Omental fat pad (tissue), 4 donors: Measurements from ENCODE around the gene ALKBH7. TPM values are rescaled to one million over a fixed set of nuclear protein-coding genes. Genes with fewer than 3 reads are reported as not detected.
A peak's percentile ranks its signal among the peaks of the same experiment; 100 is the strongest.
"Not testable (repeated sequence)": the region's sequence is repeated elsewhere in the genome, so short reads cannot be mapped to it uniquely, and the experiment has no call there.

Experiments used
- ATAC-seq: fragments of 150-250 bp; one replicate; pipeline ENCODE4 v1.9.1; 2016; ENCODE audit warnings: mild to moderate bottlenecking, moderate library complexity; ENCODE audit not compliant: low FRiP score
- DNase-seq: peaks from one replicate; pipeline ENCODE4 v3.0.0-alpha.2; 2019; ENCODE audit warnings: low spot score
- total RNA-seq, 4 donors: library from RNA; depleted of rRNA; stranded (reverse); fragments of >200 nt; gene quantifications; one replicate each; pipeline ENCODE4 v1.1.0, GENCODE V29; 2016
- TF ChIP-seq, protein P1 (sequence below), 3 donors: fragments of 450-650 bp; IDR thresholded peaks; one replicate each; pipeline ENCODE4 v1.5.1; 2016 to 2017; ENCODE audit warnings: antibody characterized with exemption in 3 of 3, mild to moderate bottlenecking in 3 of 3, moderate library complexity in 2 of 3

ALKBH7 gene
- total RNA-seq, 4 donors from 2014 or later, result 39.3 to 49.2 (median 43.4) TPM

DNA sequence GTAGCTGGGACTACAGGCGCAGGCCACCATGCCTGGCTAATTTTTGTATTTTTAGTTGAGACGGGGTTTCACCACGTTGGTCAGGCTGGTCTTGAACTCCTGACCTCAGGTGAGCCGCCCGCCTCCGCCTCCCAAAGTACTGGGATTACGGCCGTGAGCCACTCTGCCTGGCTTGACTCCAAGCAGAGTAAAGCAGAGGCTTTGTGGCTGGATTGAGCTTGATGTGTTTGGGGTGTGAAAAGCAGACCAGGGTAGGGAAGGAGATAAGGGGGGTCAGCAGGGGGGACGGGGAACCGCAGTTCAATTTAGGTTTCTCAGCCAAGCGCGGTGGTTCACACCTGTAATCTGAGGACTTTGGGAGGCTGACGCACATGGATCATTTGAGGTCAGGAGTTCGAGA lies 15.4 kb upstream of the ALKBH7 start:
- no peak for DNase-seq
- ATAC-seq, result no peak
- TF ChIP-seq, protein P1, sequence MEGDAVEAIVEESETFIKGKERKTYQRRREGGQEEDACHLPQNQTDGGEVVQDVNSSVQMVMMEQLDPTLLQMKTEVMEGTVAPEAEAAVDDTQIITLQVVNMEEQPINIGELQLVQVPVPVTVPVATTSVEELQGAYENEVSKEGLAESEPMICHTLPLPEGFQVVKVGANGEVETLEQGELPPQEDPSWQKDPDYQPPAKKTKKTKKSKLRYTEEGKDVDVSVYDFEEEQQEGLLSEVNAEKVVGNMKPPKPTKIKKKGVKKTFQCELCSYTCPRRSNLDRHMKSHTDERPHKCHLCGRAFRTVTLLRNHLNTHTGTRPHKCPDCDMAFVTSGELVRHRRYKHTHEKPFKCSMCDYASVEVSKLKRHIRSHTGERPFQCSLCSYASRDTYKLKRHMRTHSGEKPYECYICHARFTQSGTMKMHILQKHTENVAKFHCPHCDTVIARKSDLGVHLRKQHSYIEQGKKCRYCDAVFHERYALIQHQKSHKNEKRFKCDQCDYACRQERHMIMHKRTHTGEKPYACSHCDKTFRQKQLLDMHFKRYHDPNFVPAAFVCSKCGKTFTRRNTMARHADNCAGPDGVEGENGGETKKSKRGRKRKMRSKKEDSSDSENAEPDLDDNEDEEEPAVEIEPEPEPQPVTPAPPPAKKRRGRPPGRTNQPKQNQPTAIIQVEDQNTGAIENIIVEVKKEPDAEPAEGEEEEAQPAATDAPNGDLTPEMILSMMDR (IDR thresholded peaks at IDR 0.05), result no peak

DNA sequence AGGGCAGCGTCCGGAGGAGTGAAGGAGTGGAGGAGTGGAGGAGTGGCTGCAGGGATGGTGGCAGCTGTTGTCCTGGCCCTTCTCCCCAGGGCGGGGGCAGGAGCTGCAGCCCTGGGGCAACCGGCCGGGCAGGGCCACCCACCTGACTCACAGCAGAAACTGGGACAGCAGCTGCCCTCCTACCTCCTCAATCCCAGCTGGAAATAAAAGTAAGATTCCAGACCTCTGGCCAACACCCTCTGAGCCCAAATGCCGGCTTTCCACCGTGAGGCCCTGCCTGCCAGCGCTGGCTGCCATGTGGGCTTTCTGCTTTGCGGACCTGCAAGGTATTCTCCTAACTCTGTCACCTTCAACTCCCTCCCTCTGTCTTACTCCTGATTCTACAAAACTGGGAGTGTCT lies 14.6 kb upstream of the ALKBH7 start:
- DNase-seq, result no peak
- no peak for ATAC-seq
- TF ChIP-seq, protein P1 (IDR thresholded peaks at IDR 0.05), result no peak

DNA sequence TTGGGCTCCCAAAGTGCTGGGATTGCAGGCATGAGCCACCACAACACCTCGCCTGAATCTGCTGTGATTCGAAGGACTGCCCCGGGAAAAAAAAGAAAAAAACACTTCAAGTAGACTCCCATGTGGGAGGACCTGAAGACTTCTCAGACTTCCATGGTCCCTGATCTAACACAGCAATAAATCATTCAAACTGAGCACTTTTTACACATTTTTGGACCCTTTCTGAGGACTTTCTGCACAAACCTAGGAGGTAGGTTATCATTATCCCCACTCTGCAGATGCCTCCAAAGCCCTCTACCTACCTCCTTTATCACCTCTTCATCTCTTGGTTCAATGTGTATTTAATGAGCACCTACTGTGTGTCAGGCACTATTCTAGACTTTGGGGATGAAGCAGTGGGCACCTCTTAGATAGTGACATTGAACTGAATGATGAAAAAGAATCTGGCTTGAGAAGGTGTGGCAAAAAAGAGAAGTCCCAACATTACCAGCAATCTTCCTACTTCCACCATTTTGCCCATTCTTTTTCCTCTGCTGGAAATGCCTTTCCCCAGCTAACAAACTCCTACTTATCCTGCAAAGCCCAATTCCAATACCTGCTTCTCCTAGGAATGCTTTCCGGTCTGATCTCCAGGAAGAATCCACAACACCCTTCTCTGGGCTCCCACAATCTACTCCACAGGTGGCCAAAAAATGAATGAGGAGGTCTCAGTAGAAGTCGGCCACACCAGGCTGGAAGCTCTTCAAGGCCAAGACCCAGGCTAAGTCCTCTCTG lies 12.8 kb upstream of the ALKBH7 start:
- ATAC-seq (no peak), DNase-seq (no peak)
- TF ChIP-seq, protein P1 (IDR thresholded peaks at IDR 0.05), result no peak

DNA sequence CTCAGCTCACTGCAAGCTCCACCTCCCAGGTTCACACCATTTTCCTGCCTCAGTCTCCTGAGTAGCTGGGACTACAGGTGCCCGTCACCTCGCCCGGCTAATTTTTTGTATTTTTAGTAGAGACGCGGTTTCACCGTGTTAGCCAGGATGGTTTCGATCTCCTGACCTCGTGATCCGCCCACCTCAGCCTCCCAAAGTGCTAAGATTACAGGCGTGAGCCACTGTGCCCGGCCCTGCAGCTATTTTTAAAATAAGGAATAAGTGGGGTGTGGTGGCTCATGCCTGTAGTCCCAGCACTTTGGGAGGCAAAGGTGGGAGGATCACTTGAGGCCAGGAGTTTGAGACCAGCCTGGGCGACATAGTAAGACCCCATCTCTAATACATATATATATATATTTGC lies 12.1 kb upstream of the ALKBH7 start:
- not testable (repeated sequence) for ATAC-seq, DNase-seq

DNA sequence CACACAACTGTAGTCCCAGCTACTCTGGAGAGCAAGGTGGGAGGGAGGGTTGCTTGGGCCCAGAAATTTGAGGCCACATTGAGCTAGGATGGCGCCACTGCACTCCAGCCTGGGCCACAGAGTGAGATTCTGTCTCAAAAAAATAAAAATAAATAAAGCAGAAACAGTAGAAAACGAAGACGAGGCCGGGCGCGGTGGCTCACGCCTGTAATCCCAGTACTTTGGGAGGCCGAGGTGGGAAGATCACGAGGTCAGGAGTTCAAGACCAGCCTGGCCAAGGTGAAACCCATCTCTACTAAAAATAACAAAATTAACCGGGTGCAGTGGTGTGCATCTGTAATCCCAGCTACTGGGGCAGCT lies 11.8 kb upstream of the ALKBH7 start:
- not testable (repeated sequence) for DNase-seq, ATAC-seq

DNA sequence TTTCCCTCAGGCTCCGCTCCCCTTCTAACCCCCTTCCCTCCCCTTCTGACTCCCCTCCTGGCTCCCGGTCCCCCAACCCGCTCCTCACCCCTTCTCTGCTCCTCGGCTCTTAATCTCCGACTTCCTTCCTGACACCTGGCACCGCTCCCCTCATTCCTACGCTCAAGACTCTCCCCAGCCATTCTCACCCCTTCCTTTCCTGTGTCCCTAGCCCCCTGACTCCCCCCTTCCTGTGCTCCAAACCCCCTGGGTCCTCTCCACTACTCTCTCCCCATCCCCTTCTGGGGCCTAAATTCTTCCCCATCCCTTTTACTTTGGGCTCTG lies 10.6 kb upstream of the ALKBH7 start:
- peak; percentile 30 for ATAC-seq
- TF ChIP-seq, protein P1 (IDR thresholded peaks at IDR 0.05), result no peak
- no peak for DNase-seq

DNA sequence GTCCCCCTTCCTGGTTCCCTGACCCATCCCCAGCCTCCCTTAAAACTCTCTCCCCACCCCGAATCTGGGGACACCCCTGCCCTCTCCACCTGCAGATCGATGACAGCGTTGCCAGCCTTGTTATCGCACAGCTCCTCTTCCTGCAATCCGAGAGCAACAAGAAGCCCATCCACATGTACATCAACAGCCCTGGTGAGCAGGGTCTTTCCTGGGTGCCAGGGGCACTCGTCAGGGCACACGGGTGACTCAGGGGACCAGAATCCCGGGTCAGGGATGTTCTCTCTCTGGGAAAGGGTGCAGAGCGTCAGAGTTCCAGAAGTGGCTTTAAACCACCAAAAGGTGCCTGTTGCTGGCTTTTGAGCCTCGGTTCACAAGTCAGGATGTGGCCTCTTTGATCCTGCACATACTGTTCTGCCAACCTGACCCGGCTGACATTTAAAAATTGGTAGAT lies 10.2 kb upstream of the ALKBH7 start:
- no peak for DNase-seq
- TF ChIP-seq, protein P1 (IDR thresholded peaks at IDR 0.05), result no peak
- ATAC-seq, result no peak

DNA sequence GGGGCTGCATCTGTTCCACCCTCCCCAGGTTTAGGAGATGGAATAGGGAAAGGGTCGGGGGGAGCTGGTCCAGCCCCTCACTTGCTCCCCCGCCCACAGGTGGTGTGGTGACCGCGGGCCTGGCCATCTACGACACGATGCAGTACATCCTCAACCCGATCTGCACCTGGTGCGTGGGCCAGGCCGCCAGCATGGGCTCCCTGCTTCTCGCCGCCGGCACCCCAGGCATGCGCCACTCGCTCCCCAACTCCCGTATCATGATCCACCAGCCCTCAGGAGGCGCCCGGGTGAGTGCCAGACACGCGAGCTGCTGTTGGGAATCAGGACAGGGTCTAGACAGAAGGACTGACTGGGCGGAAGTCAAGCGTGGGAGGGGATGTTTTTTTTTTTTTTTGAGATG lies 8.2 kb upstream of the ALKBH7 start:
- no peak for DNase-seq
- TF ChIP-seq, protein P1 (IDR thresholded peaks at IDR 0.05), result no peak
- ATAC-seq, result no peak
